ENCODE results near the gene RFXANK.

Gene RFXANK

DNA sequence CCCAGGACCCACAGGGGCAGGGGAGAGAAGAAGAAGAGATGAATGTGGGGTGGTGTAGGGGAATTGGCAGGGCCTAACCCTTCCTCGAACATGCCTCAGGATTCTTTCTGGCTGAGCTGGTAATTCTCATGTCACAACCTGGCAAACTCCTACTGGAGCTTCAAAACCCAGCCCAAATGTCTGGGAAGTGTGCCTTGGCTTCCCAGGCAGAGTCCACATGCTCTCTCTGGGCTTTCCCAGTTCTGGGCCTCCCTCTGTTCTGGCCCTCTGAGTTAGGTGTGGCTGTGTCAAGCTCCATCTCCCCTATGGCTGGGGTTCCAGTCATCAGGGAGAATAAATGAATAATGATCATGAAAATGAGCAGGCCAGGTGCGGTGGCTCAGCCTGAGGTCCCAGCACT lies 42.6 kb upstream of the RFXANK start:
- DNase-seq (ENCODE audit: low read depth), result no peak
- H3K4me3 ChIP-seq (ENCODE audit: control insufficient read depth, low read depth, low read length), result no peak overlapping the region
- TF ChIP-seq, protein P1, sequence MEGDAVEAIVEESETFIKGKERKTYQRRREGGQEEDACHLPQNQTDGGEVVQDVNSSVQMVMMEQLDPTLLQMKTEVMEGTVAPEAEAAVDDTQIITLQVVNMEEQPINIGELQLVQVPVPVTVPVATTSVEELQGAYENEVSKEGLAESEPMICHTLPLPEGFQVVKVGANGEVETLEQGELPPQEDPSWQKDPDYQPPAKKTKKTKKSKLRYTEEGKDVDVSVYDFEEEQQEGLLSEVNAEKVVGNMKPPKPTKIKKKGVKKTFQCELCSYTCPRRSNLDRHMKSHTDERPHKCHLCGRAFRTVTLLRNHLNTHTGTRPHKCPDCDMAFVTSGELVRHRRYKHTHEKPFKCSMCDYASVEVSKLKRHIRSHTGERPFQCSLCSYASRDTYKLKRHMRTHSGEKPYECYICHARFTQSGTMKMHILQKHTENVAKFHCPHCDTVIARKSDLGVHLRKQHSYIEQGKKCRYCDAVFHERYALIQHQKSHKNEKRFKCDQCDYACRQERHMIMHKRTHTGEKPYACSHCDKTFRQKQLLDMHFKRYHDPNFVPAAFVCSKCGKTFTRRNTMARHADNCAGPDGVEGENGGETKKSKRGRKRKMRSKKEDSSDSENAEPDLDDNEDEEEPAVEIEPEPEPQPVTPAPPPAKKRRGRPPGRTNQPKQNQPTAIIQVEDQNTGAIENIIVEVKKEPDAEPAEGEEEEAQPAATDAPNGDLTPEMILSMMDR (conservative IDR thresholded peaks at IDR 0.05; ENCODE audit: control insufficient read depth, insufficient read depth, low read depth, low read length), result no peak

- no peak overlapping the region for H3K4me3 ChIP-seq (ENCODE audit: control insufficient read depth, low read depth, low read length)
- DNase-seq (ENCODE audit: low read depth), result no peak
- TF ChIP-seq, protein P1 (conservative IDR thresholded peaks at IDR 0.05; ENCODE audit: control insufficient read depth, insufficient read depth, low read depth, low read length), result no peak
Observed at GRCh38 chr19:19151418-19151817, 40.6 kb upstream of the RFXANK start.

GRCh38 chr19:19152668-19153384 lies 39.2 kb upstream of the RFXANK start:
- no peak overlapping the region for H3K4me3 ChIP-seq (ENCODE audit: control insufficient read depth, low read depth, low read length)
- DNase-seq (ENCODE audit: low read depth), result no peak
- TF ChIP-seq, protein P1 (conservative IDR thresholded peaks at IDR 0.05; ENCODE audit: control insufficient read depth, insufficient read depth, low read depth, low read length), result no peak

DNA sequence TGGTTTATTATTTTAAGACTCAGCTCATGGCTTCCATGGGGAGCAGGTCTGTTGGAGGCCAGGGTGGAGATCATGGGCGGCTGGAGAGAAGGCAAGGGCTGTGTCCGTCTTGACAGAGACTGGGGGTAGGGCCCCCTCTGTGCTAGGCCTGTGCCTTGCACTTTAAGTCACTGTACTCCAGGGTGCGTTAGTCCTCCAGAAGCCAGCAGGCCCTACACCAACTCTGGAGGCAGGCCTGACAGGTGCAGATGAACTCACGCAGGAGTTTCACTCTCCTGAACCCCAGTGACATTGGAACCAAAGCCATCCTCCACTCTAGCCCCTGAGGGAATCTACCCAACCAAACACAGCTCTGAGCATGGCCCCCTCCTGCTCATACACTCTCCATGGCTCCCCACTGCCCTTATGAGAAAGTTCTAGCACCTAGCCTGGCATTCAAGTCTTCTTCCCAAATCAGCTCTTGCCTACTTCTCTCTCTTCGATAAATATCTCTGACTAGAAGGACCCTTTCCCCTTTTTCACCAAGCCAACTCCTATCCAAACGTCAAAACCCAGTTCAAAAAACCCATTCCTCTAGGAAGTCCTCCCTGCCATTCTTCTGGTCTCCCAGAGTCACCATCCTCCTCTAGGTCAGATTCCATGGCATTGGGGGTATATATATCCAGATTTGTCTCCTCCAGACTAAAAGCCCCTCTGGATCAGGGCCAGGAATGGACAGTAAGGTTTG lies 37.1 kb upstream of the RFXANK start:
- no peak overlapping the region for H3K4me3 ChIP-seq (ENCODE audit: control insufficient read depth, low read depth, low read length)
- DNase-seq (ENCODE audit: low read depth), result no peak
- TF ChIP-seq, protein P1 (conservative IDR thresholded peaks at IDR 0.05; ENCODE audit: control insufficient read depth, insufficient read depth, low read depth, low read length), result no peak

DNA sequence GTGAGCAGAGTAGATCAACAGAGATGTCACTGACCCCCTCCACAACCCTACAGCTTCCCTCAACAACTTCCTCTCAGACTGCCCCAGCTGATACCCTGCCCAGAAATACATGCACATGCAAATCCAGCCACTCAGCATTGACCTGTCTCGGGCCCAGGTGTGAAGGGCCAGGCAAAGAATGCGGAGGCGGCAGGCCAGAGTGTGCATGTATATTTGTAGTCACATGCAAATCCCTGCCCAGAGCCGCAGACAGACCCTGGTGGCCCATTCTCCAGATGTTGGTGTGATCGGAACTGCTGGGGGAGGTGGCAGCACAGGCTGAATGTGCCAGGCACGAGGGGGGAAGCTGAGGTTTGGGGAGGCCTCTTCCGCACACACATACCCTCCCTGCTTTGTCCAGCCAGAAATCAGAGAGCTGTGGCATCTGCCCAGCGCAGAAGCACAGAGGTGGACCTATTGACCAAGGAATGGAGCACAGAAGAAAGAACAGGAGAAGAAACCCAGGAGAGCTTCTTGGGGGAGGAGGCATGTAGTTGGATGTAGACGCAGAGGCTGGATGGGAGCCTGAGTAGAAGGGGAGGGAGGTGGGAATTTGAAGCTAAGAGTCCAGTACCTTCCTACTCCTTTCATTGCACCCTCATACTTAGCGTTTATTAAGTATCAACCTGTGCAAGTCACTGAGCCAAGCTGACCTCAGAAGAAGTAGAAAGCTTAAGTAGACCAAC lies 36.4 kb upstream of the RFXANK start:
- no peak overlapping the region for H3K4me3 ChIP-seq (ENCODE audit: control insufficient read depth, low read depth, low read length)
- no peak for DNase-seq (ENCODE audit: low read depth)
- TF ChIP-seq, protein P1 (conservative IDR thresholded peaks at IDR 0.05; ENCODE audit: control insufficient read depth, insufficient read depth, low read depth, low read length), result no peak

DNA sequence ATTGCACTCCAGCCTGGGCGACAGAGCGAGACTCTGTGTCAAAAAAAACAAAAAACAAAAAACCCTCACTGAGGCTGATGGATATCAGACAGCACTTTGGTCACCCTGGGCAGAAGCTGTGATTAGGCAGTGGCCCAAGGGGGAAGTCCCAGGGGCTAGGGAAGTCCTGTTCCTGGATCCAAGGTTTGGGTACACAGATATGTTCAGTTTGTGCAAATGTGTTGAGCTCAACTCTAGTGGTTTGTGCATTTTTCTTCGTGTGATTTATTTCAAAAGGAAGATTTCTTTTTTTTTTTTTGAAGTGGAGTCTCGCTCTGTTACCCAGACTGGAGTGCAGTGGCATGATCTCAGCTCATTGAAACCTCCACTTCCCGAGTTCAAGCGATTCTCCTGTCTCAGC lies 34.2 kb upstream of the RFXANK start:
- TF ChIP-seq, protein P1 (conservative IDR thresholded peaks at IDR 0.05; ENCODE audit: control insufficient read depth, insufficient read depth, low read depth, low read length), result no peak
- DNase-seq (ENCODE audit: low read depth), result no peak
- no peak overlapping the region for H3K4me3 ChIP-seq (ENCODE audit: control insufficient read depth, low read depth, low read length)
